Thymus (tissue), 2 donors: ENCODE results near the gene TMEFF1. TPM values are rescaled to one million over a fixed set of nuclear protein-coding genes. Genes with fewer than 3 reads are reported as not detected.

Experiments
- polyA plus RNA-seq: library from polyadenylated mRNA; stranded (reverse); fragments of 200-250 nt; gene quantifications from one replicate; pipeline ENCODE4 v1.2.3, GENCODE V29; 2013
- total RNA-seq: library from RNA; stranded (reverse); fragments of 120-200 nt; gene quantifications from one replicate; pipeline ENCODE4 v1.2.4, GENCODE V29; 2013
- donor health status: healthy.

Gene TMEFF1
- total and polyA plus RNA-seq, 2 donors, result 0.02 to 1.4 TPM

Other genes starting within 250 kb of the TMEFF1 start
- 35.0 TPM for gene TEX10, start 120.2 kb upstream of the TMEFF1 start, total RNA-seq
- gene TEX10, start 120.2 kb upstream of the TMEFF1 start, polyA plus RNA-seq, result 13.6 TPM
- gene MSANTD3, start 46.0 kb upstream of the TMEFF1 start, total RNA-seq, result 9.2 TPM
- 16.8 TPM for gene MSANTD3, start 46.0 kb upstream of the TMEFF1 start, polyA plus RNA-seq
- 0.38 TPM for gene CAVIN4, start 104.9 kb downstream of the TMEFF1 start, total RNA-seq
- gene CAVIN4, start 104.9 kb downstream of the TMEFF1 start, polyA plus RNA-seq, result 0.23 TPM